ENCODE results near the gene HSDL2.
"Not testable (repeated sequence)": the region's sequence is repeated elsewhere in the genome, so short reads cannot be mapped to it uniquely, and the experiment has no call there.

The HSDL2 gene

DNA sequence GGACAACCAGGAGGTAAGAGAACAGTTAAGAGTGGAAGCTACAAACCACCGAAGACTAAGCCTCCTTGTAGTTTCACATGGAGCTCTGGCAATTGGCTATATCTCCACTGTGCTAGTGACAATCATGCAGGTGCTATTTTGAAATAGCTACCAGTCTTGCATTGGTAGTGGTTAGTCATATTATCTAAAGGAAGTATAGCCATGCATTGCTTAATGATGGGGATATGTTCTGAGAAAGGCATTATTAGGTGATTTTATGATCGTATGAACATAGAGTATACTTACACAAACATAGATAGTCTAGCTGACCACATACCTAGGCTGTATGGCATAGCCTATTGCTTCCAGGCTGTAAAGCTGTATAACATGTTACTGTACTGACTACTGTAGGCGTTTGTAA lies 28.4 kb downstream of the HSDL2 start:
- Histone ChIP-seq H3K36me3 (replicated peaks) (peaks cover 3% of the 10 kb centered on the region), H3K4me3 (ENCODE audit: low read depth, low read length) (no peak overlapping the region), H3K27me3 (replicated peaks) (no peaks in the 10 kb centered on the region), H3K27ac (no peak overlapping the region)
- no peak for DNase-seq
- TF ChIP-seq, protein P1, sequence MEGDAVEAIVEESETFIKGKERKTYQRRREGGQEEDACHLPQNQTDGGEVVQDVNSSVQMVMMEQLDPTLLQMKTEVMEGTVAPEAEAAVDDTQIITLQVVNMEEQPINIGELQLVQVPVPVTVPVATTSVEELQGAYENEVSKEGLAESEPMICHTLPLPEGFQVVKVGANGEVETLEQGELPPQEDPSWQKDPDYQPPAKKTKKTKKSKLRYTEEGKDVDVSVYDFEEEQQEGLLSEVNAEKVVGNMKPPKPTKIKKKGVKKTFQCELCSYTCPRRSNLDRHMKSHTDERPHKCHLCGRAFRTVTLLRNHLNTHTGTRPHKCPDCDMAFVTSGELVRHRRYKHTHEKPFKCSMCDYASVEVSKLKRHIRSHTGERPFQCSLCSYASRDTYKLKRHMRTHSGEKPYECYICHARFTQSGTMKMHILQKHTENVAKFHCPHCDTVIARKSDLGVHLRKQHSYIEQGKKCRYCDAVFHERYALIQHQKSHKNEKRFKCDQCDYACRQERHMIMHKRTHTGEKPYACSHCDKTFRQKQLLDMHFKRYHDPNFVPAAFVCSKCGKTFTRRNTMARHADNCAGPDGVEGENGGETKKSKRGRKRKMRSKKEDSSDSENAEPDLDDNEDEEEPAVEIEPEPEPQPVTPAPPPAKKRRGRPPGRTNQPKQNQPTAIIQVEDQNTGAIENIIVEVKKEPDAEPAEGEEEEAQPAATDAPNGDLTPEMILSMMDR (IDR thresholded peaks at IDR 0.05; ENCODE audit: low read depth, low read length, missing control alignments), result no peak
- in situ Hi-C loops (cut with HindIII; ENCODE audit: low pct_ligation_motif_present, low sequenced_read_pairs), result no loop called here

DNA sequence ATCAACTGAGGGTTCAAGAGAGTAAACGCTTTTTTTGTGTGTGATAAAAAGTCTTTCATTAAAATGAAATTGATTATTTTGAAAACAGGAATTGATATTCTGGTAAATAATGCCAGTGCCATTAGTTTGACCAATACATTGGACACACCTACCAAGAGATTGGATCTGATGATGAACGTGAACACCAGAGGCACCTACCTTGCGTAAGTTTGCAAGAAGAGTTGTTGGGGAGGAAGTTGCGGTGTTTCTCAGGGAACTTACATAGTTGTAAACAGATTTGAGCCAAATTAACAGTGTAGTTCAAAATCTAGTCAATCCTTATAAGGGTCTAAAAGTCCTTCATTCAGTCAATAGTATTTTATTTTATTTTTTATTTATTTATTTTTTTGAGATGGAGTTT lies 28.9 kb downstream of the HSDL2 start:
- no peak overlapping the region for H3K27ac ChIP-seq
- H3K4me3 ChIP-seq (ENCODE audit: low read depth, low read length), result no peak overlapping the region
- in situ Hi-C loops (cut with HindIII; ENCODE audit: low pct_ligation_motif_present, low sequenced_read_pairs), result no loop called here
- TF ChIP-seq, protein P1 (IDR thresholded peaks at IDR 0.05; ENCODE audit: low read depth, low read length, missing control alignments), result no peak
- H3K27me3 ChIP-seq (replicated peaks), result no peaks in the 10 kb centered on the region
- no peak for DNase-seq
- H3K36me3 ChIP-seq (replicated peaks), result peaks cover 3% of the 10 kb centered on the region

DNA sequence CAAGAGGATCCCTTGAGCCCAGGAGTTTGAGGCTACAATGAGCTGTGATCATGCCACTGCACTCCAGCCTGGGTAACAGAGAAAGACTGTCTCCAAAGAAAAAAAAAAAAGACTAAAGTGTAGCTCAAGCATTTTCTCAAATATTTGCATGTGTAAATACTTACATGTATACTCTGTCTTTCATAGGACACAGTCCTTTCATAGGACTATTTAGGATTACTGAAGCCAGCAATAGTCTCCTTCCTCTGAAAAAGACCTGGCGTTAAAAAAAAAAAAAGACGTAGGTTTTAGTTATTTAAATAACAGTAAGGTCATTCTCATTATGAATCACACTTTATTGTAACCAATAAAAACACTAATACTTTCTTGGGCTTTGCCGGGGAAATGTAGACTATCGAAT lies 29.9 kb downstream of the HSDL2 start:
- TF ChIP-seq, protein P1 (IDR thresholded peaks at IDR 0.05; ENCODE audit: low read depth, low read length, missing control alignments), result no peak
- no peak overlapping the region for H3K27ac ChIP-seq
- in situ Hi-C loops (cut with HindIII; ENCODE audit: low pct_ligation_motif_present, low sequenced_read_pairs), result no loop called here

DNA sequence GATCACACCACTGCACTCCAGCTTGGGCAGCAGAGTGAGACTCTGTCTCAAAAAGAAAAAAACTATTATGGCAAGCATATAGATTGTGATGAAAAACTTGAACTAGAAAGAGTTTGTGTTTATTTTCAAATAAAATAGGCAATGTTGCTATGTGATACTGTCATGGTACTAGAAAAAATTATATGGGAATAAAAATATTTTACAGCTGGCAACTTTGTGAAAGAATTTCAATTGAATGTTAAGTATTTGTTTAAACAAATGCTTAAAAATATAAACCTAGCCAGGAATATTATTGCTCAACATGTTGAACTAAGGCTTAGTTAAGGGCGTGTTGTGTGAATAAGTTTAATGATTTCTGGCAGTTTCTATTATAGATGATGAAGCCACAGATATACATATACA lies 31.7 kb downstream of the HSDL2 start:
- no peak overlapping the region for H3K4me3 ChIP-seq (ENCODE audit: low read depth, low read length)
- in situ Hi-C loops (cut with HindIII; ENCODE audit: low pct_ligation_motif_present, low sequenced_read_pairs), result no loop called here
- DNase-seq, result no peak
- no peak overlapping the region for H3K27ac ChIP-seq
- peaks cover 3% of the 10 kb centered on the region for H3K36me3 ChIP-seq (replicated peaks)
- no peaks in the 10 kb centered on the region for H3K27me3 ChIP-seq (replicated peaks)
- TF ChIP-seq, protein P1 (IDR thresholded peaks at IDR 0.05; ENCODE audit: low read depth, low read length, missing control alignments), result no peak

More for the DNA sequence above, 29.9 kb downstream of the HSDL2 start:
- Histone ChIP-seq H3K27me3 (replicated peaks) (no peaks in the 10 kb centered on the region), H3K4me3 (ENCODE audit: low read depth, low read length) (no peak overlapping the region), H3K36me3 (replicated peaks) (peaks cover 3% of the 10 kb centered on the region)
- DNase-seq, result no peak

DNA sequence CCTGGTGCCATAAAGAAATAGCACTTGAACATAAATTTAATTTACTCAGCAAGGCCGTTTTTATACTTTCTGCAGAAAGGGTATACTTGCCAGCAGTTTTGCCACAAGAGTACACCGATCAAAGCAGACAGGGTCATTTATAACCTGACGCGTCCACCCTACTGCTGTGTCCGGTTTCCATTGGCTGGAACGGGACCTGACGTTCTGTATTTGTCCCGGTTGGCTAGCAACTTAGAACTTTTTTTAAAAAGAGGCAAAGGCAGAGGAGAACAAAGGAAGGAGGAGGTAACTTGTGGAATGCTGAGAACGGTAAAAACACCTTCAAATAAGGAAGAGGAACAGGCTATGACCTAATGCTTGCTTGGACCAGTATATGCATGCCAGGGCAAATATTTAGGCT lies 33.8 kb downstream of the HSDL2 start:
- DNase-seq; H3K4me3 ChIP-seq (ENCODE audit: low read depth, low read length); H3K27me3 ChIP-seq (replicated peaks); in situ Hi-C loops (cut with HindIII; ENCODE audit: low pct_ligation_motif_present, low sequenced_read_pairs); H3K27ac ChIP-seq; H3K36me3 ChIP-seq (replicated peaks): not testable (repeated sequence)

DNA sequence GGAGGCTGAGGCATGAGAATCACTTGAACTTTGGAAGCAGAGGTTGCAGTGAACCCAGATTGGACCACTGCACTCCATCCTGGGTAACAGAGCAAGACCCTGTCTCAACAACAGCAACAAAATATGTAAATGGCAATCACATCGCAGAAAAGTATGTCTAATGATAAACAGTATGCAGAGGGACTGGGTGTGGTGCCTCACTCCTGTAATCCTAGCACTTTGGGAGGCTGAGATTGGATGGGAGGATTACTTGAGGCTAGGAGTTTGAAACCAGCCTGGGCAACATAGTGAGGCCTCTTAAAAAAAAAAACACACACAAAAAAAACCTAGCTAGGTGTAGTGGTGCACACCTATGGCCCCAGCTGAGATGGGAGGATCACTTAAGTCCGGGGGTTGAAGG lies 40.3 kb downstream of the HSDL2 start:
- no peak overlapping the region for H3K4me3 ChIP-seq (ENCODE audit: low read depth, low read length)
- peaks cover 4% of the 10 kb centered on the region for H3K36me3 ChIP-seq (replicated peaks)
- no peak for DNase-seq
- TF ChIP-seq, protein P1 (IDR thresholded peaks at IDR 0.05; ENCODE audit: low read depth, low read length, missing control alignments), result no peak
- no peak overlapping the region for H3K27ac ChIP-seq
- no peaks in the 10 kb centered on the region for H3K27me3 ChIP-seq (replicated peaks)
- in situ Hi-C loops (cut with HindIII; ENCODE audit: low pct_ligation_motif_present, low sequenced_read_pairs), result no loop called here

Measured in brain microvascular endothelial cell (primary cell).